GM19025 (cell line): ENCODE results near the gene CAMK2N1.

Experiments used
- ATAC-seq: cut with Tn5 transposase; IDR thresholded peaks from one replicate; pipeline ENCODE4 v1.9.1; 2021; ENCODE audit warnings: mild to moderate bottlenecking, low read depth, moderate library complexity; ENCODE audit not compliant: unreplicated experiment

CAMK2N1 gene

GRCh38 chr1:20480243-20480944 is 5.6 kb downstream of the CAMK2N1 start:
- no peak for ATAC-seq

GRCh38 chr1:20479840-20480239 is 6.2 kb downstream of the CAMK2N1 start:
- ATAC-seq = no peak

- ATAC-seq = no peak
Measured at GRCh38 chr1:20478057-20478635, 7.9 kb downstream of the CAMK2N1 start.

GRCh38 chr1:20477348-20478056 is 8.5 kb downstream of the CAMK2N1 start:
- no peak for ATAC-seq

- ATAC-seq = no peak
Measured at GRCh38 chr1:20476265-20477038, 9.6 kb downstream of the CAMK2N1 start.

GRCh38 chr1:20474996-20475395 is 11.0 kb downstream of the CAMK2N1 start:
- no peak for ATAC-seq

- no peak for ATAC-seq
Measured at GRCh38 chr1:20474333-20474975, 11.6 kb downstream of the CAMK2N1 start.

- no peak for ATAC-seq
Measured at GRCh38 chr1:20473894-20474293, 12.1 kb downstream of the CAMK2N1 start.

- no peak for ATAC-seq
Measured at GRCh38 chr1:20472860-20473711, 12.9 kb downstream of the CAMK2N1 start.

- ATAC-seq = no peak
Measured at GRCh38 chr1:20472121-20472520, 13.9 kb downstream of the CAMK2N1 start.

GRCh38 chr1:20470194-20470593 is 15.8 kb downstream of the CAMK2N1 start:
- ATAC-seq = no peak

- no peak for ATAC-seq
Measured at GRCh38 chr1:20469406-20470076, 16.5 kb downstream of the CAMK2N1 start.

GRCh38 chr1:20466273-20466672 is 19.7 kb downstream of the CAMK2N1 start:
- ATAC-seq = no peak

GRCh38 chr1:20465187-20465586 is 20.8 kb downstream of the CAMK2N1 start:
- ATAC-seq = no peak

- no peak for ATAC-seq
Measured at GRCh38 chr1:20463502-20463901, 22.5 kb downstream of the CAMK2N1 start.

GRCh38 chr1:20462397-20462796 is 23.6 kb downstream of the CAMK2N1 start:
- no peak for ATAC-seq

GRCh38 chr1:20458717-20459116 is 27.3 kb downstream of the CAMK2N1 start:
- no peak for ATAC-seq

- no peak for ATAC-seq
Measured at GRCh38 chr1:20454004-20454403, 32.0 kb downstream of the CAMK2N1 start.

GRCh38 chr1:20449735-20450311 is 36.2 kb downstream of the CAMK2N1 start:
- no peak for ATAC-seq
